NCI-H446 treated with DMSO at 0.1 percent for 48 hours (cell line): ENCODE measurements around the gene RAVER1.

Source experiments
- DNase-seq: peaks from one replicate; lab custom pipeline; 2025; lab: John Stamatoyannopoulos, UW

The RAVER1 gene

GRCh38 chr19:10317857-10318462 is 15.4 kb downstream of the RAVER1 start:
- DNase-seq: no peak

GRCh38 chr19:10317045-10317856 is 16.1 kb downstream of the RAVER1 start:
- DNase-seq: no peak

GRCh38 chr19:10316229-10317044 is 16.9 kb downstream of the RAVER1 start:
- DNase-seq: no peak

GRCh38 chr19:10315335-10316214 is 17.8 kb downstream of the RAVER1 start, which contains the start of gene FDX2:
Gene FDX2 (minus strand): TSS chr19:10316015. CDS start chr19:10315996, 19 bp downstream.
- peak; percentile 54 for DNase-seq

GRCh38 chr19:10309423-10309822 is 23.9 kb downstream of the RAVER1 start, which contains the start of gene ZGLP1:
Gene ZGLP1 (minus strand): TSS chr19:10309815.
- DNase-seq: no peak

- no peak for DNase-seq
Observed at GRCh38 chr19:10306327-10306726, 27.0 kb downstream of the RAVER1 start.

GRCh38 chr19:10305139-10305806 is 28.1 kb downstream of the RAVER1 start:
- DNase-seq: no peak

- DNase-seq: no peak
Observed at GRCh38 chr19:10299545-10300458, 33.5 kb downstream of the RAVER1 start.

GRCh38 chr19:10295847-10296591 is 37.3 kb downstream of the RAVER1 start:
- no peak for DNase-seq

GRCh38 chr19:10295305-10295846 is 38.0 kb downstream of the RAVER1 start:
- no peak for DNase-seq

- DNase-seq: no peak
Observed at GRCh38 chr19:10294368-10294697, 39.0 kb downstream of the RAVER1 start.

- no peak for DNase-seq
Observed at GRCh38 chr19:10293637-10294367, 39.5 kb downstream of the RAVER1 start.

- DNase-seq: no peak
Observed at GRCh38 chr19:10292789-10293636, 40.3 kb downstream of the RAVER1 start.

- DNase-seq: no peak
Observed at GRCh38 chr19:10292206-10292788, 41.0 kb downstream of the RAVER1 start.

- DNase-seq: no peak
Observed at GRCh38 chr19:10291554-10292205, 41.6 kb downstream of the RAVER1 start.

GRCh38 chr19:10290876-10291553 is 42.3 kb downstream of the RAVER1 start:
- no peak for DNase-seq
